ENCODE data around the gene HOMER1.

HOMER1 gene

DNA sequence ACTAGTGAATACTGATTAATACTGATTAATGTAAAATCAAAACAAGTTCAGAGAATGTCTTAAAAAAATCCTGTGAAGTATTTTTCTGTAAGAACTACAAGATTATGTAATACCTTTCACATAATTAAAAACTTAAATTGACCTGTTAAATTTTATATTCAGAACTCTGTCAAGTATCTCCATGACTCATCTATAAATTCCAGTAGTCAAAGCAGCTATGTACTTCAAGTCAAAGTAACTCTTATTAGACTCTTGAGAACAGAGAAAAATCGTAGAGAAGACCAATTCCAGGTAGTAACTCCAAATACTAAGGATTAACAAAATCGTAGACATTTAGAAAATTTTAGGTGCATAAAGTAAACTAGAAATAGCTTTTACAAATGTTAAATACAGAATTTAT is 77.1 kb downstream of the HOMER1 start:
- Histone ChIP-seq H3K36me3 (ENCODE audit: insufficient read depth) (no peaks in the 10 kb centered on the region), H3K79me2 (ENCODE audit: insufficient read depth, low read depth) (no peaks in the 10 kb centered on the region), H3K4me1 (ENCODE audit: low read depth, poor library complexity, severe bottlenecking) (peaks cover 14% of the 10 kb centered on the region), H3K27ac (no peak overlapping the region), H3K9ac (no peak overlapping the region), H2AFZ (ENCODE audit: low read depth) (no peak overlapping the region), H3K4me3 (IDR thresholded peaks at IDR 0.05; ENCODE audit: insufficient read depth, low read depth, low read length) (no peak overlapping the region), H4K20me1 (ENCODE audit: insufficient read depth) (no peaks in the 10 kb centered on the region), H3K27me3 (ENCODE audit: insufficient read depth, low read depth) (no peaks in the 10 kb centered on the region), H3K4me2 (no peak overlapping the region)
- TF ChIP-seq, protein P1, sequence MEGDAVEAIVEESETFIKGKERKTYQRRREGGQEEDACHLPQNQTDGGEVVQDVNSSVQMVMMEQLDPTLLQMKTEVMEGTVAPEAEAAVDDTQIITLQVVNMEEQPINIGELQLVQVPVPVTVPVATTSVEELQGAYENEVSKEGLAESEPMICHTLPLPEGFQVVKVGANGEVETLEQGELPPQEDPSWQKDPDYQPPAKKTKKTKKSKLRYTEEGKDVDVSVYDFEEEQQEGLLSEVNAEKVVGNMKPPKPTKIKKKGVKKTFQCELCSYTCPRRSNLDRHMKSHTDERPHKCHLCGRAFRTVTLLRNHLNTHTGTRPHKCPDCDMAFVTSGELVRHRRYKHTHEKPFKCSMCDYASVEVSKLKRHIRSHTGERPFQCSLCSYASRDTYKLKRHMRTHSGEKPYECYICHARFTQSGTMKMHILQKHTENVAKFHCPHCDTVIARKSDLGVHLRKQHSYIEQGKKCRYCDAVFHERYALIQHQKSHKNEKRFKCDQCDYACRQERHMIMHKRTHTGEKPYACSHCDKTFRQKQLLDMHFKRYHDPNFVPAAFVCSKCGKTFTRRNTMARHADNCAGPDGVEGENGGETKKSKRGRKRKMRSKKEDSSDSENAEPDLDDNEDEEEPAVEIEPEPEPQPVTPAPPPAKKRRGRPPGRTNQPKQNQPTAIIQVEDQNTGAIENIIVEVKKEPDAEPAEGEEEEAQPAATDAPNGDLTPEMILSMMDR (conservative IDR thresholded peaks at IDR 0.05; ENCODE audit: low read depth, low read length), result no peak

DNA sequence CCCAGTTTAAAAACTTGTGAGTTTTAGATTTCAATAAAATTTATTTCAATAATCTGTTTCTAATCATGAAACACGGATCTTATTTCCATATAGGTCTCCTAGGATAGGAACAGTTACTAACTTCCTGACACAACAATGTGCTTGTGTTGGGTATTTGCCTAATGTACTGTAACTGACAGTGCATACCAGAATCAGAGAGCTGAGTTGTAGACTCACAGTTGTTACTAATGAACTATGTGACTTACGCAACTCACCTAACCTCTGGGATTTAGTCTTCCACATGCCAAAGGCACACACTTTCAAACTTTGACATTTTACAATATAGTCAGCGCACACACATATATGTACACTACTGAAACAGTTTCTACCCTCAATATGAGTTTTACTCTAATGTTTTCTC is 77.7 kb downstream of the HOMER1 start:
- Histone ChIP-seq H3K36me3 (ENCODE audit: insufficient read depth) (no peaks in the 10 kb centered on the region), H3K4me1 (ENCODE audit: low read depth, poor library complexity, severe bottlenecking) (peaks cover 8% of the 10 kb centered on the region), H2AFZ (ENCODE audit: low read depth) (no peak overlapping the region), H4K20me1 (ENCODE audit: insufficient read depth) (no peaks in the 10 kb centered on the region), H3K27ac (no peak overlapping the region), H3K79me2 (ENCODE audit: insufficient read depth, low read depth) (no peaks in the 10 kb centered on the region), H3K4me2 (no peak overlapping the region), H3K4me3 (IDR thresholded peaks at IDR 0.05; ENCODE audit: insufficient read depth, low read depth, low read length) (no peak overlapping the region), H3K27me3 (ENCODE audit: insufficient read depth, low read depth) (no peaks in the 10 kb centered on the region), H3K9ac (no peak overlapping the region)
- TF ChIP-seq, protein P1 (conservative IDR thresholded peaks at IDR 0.05; ENCODE audit: low read depth, low read length), result no peak

DNA sequence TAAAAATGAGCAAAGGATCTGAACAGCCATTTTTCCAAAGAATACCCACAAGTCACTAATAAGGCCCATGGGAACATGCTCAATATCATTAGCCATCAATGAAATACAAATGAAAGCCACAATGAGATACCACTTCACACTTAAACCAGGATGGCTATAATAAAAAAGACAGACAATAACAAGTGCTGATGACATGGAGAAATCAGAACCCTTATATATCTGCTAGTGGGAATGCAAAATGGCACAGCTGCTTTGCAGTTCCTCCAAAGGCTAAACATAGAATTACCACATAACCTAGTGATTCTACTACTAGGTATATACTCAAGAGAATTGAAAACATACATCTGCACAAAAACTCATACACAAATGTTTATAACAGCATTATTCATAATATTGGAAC is 83.7 kb downstream of the HOMER1 start:
- Histone ChIP-seq H3K4me2 (no peak overlapping the region), H3K36me3 (ENCODE audit: insufficient read depth) (no peaks in the 10 kb centered on the region), H3K4me3 (IDR thresholded peaks at IDR 0.05; ENCODE audit: insufficient read depth, low read depth, low read length) (no peak overlapping the region), H2AFZ (ENCODE audit: low read depth) (no peak overlapping the region), H3K4me1 (ENCODE audit: low read depth, poor library complexity, severe bottlenecking) (no peaks in the 10 kb centered on the region), H3K9ac (no peak overlapping the region), H4K20me1 (ENCODE audit: insufficient read depth) (no peaks in the 10 kb centered on the region), H3K27ac (no peak overlapping the region), H3K79me2 (ENCODE audit: insufficient read depth, low read depth) (no peaks in the 10 kb centered on the region), H3K27me3 (ENCODE audit: insufficient read depth, low read depth) (no peaks in the 10 kb centered on the region)
- TF ChIP-seq, protein P1 (conservative IDR thresholded peaks at IDR 0.05; ENCODE audit: low read depth, low read length), result no peak

DNA sequence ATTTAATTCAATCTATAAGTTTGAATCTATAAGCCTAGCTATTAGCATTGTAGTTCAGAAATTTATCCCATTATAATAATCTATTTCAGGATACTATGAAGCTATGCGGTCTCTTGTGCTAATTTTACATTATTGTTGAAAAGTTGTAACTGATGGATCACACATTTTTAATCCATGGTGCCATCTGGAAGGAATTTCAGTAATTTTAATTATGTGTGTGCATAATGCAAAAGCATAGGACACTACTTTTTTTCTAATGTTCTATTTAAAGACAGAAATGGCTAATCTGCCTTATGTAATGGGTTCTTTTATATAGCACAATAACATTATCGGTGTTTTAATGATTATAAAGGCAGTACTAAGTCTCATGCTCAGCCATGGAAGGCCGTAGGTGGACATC is 90.6 kb downstream of the HOMER1 start:
- Histone ChIP-seq H3K4me3 (IDR thresholded peaks at IDR 0.05; ENCODE audit: insufficient read depth, low read depth, low read length) (no peak overlapping the region), H3K27me3 (ENCODE audit: insufficient read depth, low read depth) (no peaks in the 10 kb centered on the region), H4K20me1 (ENCODE audit: insufficient read depth) (no peaks in the 10 kb centered on the region), H3K4me1 (ENCODE audit: low read depth, poor library complexity, severe bottlenecking) (no peaks in the 10 kb centered on the region), H3K4me2 (no peak overlapping the region), H3K9ac (no peak overlapping the region), H2AFZ (ENCODE audit: low read depth) (no peak overlapping the region), H3K27ac (no peak overlapping the region), H3K36me3 (ENCODE audit: insufficient read depth) (no peaks in the 10 kb centered on the region), H3K79me2 (ENCODE audit: insufficient read depth, low read depth) (no peaks in the 10 kb centered on the region)
- TF ChIP-seq, protein P1 (conservative IDR thresholded peaks at IDR 0.05; ENCODE audit: low read depth, low read length), result no peak
